ENCODE results near the gene FAM219A.

Gene FAM219A, protein sequence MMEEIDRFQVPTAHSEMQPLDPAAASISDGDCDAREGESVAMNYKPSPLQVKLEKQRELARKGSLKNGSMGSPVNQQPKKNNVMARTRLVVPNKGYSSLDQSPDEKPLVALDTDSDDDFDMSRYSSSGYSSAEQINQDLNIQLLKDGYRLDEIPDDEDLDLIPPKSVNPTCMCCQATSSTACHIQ

DNA sequence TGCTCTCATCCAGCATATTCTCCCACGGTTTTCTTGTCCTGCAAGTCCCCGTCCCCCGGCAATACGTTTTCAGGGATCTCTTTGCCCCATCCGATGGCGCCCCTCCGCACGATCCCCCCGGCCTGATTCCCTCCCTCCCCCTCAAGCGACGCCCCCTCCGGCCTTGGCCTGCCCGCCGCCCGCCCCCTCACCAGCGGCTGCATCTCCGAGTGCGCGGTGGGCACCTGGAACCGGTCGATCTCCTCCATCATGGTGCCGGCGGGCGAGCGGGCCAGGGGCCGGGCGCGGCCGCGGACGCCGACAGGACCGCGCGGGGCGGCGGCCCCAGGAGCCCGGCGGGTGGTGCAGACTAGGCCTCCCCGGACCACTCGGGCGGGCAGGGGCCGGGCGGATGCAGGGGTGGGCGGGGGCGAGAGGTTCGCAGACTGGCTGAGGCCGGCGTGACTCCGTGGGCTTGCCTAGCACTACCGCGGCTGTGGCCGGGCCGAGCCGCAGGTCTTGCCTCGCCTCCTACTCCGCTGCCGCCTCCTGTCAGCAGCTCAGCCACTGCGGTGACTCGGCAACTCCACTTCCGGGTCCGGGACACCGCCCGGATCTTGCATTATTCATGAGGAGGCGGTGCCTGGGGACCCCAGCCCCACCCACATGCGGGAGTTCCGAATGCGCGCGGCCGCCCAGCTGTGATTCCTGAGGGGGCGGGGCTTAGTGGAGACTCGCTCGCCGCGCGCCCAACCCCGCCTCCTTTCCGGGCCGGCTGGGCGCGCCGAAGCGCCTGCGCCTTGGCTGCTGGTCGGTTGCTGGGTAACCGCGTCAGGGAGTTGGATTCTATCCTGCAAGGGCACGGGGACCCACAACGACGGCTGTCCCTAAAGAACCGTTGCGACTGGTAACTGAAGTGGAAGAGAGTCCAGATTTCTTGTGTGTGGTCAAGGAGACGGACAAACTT is at the start of gene FAM219A, which contains the start of gene DNAI1:
FAM219A (minus strand) TSS at position 558 of the 946 bp plus-strand sequence; CDS start at position 251, 307 bp downstream.
DNAI1 (plus strand) TSS at position 793 of the 946 bp plus-strand sequence. CDS start 201 bp downstream, outside the sequence.
- H3K4me3 ChIP-seq (ENCODE audit: low read depth, low read length), result peak within 1 kb of the TSS; percentile 62
- TF ChIP-seq MYC (IDR thresholded peaks at IDR 0.05; ENCODE audit: low read depth, low read length) (peak; percentile 32; the same call in 1 of the 2 replicates), POLR2A (IDR thresholded peaks at IDR 0.05; ENCODE audit: extremely low read depth, insufficient read length) (peak; percentile 75)
- TF ChIP-seq, protein P1, sequence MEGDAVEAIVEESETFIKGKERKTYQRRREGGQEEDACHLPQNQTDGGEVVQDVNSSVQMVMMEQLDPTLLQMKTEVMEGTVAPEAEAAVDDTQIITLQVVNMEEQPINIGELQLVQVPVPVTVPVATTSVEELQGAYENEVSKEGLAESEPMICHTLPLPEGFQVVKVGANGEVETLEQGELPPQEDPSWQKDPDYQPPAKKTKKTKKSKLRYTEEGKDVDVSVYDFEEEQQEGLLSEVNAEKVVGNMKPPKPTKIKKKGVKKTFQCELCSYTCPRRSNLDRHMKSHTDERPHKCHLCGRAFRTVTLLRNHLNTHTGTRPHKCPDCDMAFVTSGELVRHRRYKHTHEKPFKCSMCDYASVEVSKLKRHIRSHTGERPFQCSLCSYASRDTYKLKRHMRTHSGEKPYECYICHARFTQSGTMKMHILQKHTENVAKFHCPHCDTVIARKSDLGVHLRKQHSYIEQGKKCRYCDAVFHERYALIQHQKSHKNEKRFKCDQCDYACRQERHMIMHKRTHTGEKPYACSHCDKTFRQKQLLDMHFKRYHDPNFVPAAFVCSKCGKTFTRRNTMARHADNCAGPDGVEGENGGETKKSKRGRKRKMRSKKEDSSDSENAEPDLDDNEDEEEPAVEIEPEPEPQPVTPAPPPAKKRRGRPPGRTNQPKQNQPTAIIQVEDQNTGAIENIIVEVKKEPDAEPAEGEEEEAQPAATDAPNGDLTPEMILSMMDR (IDR thresholded peaks at IDR 0.05; ENCODE audit: low read depth, low read length), result no peak
- TF ChIP-seq, protein P2, sequence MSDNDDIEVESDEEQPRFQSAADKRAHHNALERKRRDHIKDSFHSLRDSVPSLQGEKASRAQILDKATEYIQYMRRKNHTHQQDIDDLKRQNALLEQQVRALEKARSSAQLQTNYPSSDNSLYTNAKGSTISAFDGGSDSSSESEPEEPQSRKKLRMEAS (IDR thresholded peaks at IDR 0.05; ENCODE audit: low read depth, low read length), result peak; percentile 63
- peak; percentile 100 for DNase-seq (ENCODE audit: low read depth)

DNA sequence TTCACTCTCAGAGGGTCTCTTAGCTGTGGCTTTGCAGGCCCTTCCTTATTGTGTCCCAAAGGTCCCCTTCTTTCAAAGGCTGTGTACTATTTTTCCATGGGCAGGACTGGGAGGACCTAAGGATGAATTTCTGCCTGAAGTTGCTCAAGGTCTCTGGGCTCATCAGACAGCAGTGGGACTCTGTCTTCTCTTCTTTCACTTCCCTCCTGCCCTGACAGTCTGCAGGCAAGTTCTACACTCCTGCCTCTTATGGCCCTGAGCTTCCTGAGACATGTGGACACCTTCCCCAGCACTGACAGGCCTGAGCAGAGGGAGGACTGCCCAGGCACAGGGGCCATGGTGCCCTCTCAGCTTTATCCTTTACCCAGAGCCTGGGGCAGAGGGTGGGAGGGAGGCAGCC is 49.6 kb upstream of the FAM219A start:
- no peak for DNase-seq (ENCODE audit: low read depth)
- TF ChIP-seq, protein P1 (IDR thresholded peaks at IDR 0.05; ENCODE audit: low read depth, low read length), result no peak
- TF ChIP-seq POLR2A (IDR thresholded peaks at IDR 0.05; ENCODE audit: extremely low read depth, insufficient read length) (no peak), MYC (IDR thresholded peaks at IDR 0.05; ENCODE audit: low read depth, low read length) (no peak)
- TF ChIP-seq, protein P2 (IDR thresholded peaks at IDR 0.05; ENCODE audit: low read depth, low read length), result no peak
- no peak overlapping the region for H3K4me3 ChIP-seq (ENCODE audit: low read depth, low read length)

DNA sequence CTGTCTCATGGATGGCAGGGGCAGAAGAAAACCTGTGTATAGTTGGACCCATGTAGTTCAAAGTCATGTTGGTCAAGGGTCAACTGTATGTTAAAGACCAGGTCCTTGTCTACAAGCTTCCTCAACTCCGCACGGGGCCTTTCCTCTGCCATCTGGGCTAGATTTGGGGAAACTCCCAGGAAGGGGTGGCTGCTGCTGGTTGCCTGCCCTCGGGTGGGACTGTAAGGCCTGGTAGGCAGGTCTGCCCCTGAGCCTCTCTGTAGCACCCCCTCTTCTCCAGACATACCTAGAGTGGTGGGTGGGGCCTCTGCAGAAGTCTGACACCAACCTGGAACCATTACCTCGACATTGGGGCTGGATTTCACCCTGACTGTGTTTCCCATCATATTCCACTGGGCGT is 49.2 kb upstream of the FAM219A start:
- no peak for DNase-seq (ENCODE audit: low read depth)
- no peak overlapping the region for H3K4me3 ChIP-seq (ENCODE audit: low read depth, low read length)
- TF ChIP-seq, protein P1 (IDR thresholded peaks at IDR 0.05; ENCODE audit: low read depth, low read length), result no peak
- TF ChIP-seq POLR2A (IDR thresholded peaks at IDR 0.05; ENCODE audit: extremely low read depth, insufficient read length) (no peak), MYC (IDR thresholded peaks at IDR 0.05; ENCODE audit: low read depth, low read length) (no peak)
- TF ChIP-seq, protein P2 (IDR thresholded peaks at IDR 0.05; ENCODE audit: low read depth, low read length), result no peak

DNA sequence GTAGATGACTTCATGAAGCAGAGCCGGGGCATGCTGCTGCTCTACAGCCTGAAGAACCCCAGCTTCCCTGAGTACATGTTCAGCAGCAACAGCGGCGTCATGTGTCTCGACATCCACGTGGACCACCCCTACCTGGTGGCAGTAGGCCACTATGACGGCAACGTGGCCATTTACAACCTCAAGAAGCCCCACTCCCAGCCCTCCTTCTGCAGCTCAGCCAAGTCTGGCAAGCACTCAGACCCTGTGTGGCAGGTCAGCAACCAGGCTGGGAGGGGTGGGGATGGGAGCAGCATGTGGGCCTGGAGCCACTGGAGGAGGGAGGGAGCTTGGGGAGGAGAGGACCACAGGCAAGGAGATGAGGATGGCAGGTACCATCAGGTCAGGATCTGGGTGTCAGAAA is 48.3 kb upstream of the FAM219A start:
- TF ChIP-seq, protein P1 (IDR thresholded peaks at IDR 0.05; ENCODE audit: low read depth, low read length), result no peak
- TF ChIP-seq, protein P2 (IDR thresholded peaks at IDR 0.05; ENCODE audit: low read depth, low read length), result no peak
- TF ChIP-seq POLR2A (IDR thresholded peaks at IDR 0.05; ENCODE audit: extremely low read depth, insufficient read length), result no peak
- no peak for TF ChIP-seq MYC (IDR thresholded peaks at IDR 0.05; ENCODE audit: low read depth, low read length)
- no peak for DNase-seq (ENCODE audit: low read depth)
- no peak overlapping the region for H3K4me3 ChIP-seq (ENCODE audit: low read depth, low read length)

DNA sequence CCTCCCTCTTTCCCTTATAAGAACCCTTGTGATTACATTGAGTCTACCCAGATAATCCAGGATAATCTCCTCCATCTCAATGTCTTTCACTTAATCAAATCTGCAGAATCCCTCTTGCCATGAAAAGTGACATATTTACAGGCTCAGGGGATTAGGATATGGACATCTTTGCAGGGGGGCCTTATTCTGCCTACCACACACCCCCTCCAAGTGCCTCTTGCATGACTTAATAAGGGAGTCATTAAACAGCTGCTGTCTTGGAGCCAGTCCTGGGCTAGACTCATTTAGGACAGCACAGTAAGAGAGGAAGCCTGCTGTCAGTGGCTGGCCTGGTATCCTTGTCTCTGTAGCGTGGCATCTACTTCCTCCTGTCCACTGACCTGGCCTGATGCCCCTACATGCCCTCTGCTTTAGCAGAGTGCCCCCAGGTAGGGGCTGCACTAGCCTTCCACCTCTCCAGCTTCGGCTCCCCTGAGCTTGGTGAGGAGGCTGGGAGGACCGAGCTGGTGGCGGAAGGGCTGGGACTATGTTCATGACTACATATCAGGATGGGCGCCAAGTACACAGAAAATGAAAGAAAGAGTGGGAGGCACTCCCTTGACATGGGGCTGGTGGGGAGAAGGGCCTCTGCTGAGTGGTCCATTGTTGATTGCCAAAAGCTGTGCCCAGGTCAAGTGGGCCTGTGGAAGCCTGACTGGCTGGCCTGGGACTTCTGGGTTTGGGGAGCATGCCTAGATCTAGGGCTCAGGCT is 47.2 kb upstream of the FAM219A start:
- DNase-seq (ENCODE audit: low read depth), result no peak
- H3K4me3 ChIP-seq (ENCODE audit: low read depth, low read length), result no peak overlapping the region
- TF ChIP-seq, protein P2 (IDR thresholded peaks at IDR 0.05; ENCODE audit: low read depth, low read length), result no peak
- TF ChIP-seq POLR2A (IDR thresholded peaks at IDR 0.05; ENCODE audit: extremely low read depth, insufficient read length), result no peak
- no peak for TF ChIP-seq MYC (IDR thresholded peaks at IDR 0.05; ENCODE audit: low read depth, low read length)
- TF ChIP-seq, protein P1 (IDR thresholded peaks at IDR 0.05; ENCODE audit: low read depth, low read length), result no peak
